Measurements from ENCODE around the gene ANKRD66. TPM values are rescaled to one million over a fixed set of nuclear protein-coding genes. Genes with fewer than 3 reads are reported as not detected.
"Not testable (repeated sequence)": the region's sequence is repeated elsewhere in the genome, so short reads cannot be mapped to it uniquely, and the experiment has no call there.

Gene ANKRD66
- total RNA-seq, 2 experiments from 2014 or later, result not detected

GRCh38 chr6:46763466-46763865, 16.7 kb downstream of the ANKRD66 start:
- no peak overlapping the region for H3K4me3 Mint-ChIP-seq
- POLR2A ChIA-PET, result no interaction called here
- no peak overlapping the region for H3K27ac Mint-ChIP-seq
- no peaks in the 10 kb centered on the region for H3K36me3 Mint-ChIP-seq
- ATAC-seq (ENCODE audit: low read depth), result no peak
- H3K9me3 Mint-ChIP-seq, result no peaks in the 10 kb centered on the region
- H3K27me3 Mint-ChIP-seq, result peaks cover 6% of the 10 kb centered on the region
- no peaks in the 10 kb centered on the region for H3K4me1 Mint-ChIP-seq
- DNase-seq, result no peak

DNA sequence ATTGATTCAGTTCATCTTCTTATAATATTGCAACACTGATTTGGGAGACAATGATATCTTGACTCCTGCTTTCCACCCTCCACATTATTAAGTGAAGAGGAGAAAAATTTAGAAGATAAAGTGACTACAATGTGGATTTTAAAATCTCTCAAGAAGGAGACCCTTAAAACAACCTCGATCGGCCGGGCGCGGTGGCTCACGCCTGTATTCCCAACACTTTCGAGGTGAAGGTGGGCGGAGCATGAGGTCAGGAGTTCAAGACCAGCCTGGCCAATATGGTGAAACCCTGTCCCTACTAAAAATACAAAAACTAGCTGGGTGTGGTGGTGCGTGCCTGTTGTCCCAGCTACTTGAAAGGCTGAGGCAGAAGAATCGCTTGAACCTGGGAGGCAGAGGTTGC, 17.5 kb downstream of the ANKRD66 start:
- ATAC-seq (ENCODE audit: low read depth); H3K36me3 Mint-ChIP-seq; H3K9me3 Mint-ChIP-seq; DNase-seq; H3K4me1 Mint-ChIP-seq; H3K27ac Mint-ChIP-seq; H3K4me3 Mint-ChIP-seq; POLR2A ChIA-PET; H3K27me3 Mint-ChIP-seq: not testable (repeated sequence)

DNA sequence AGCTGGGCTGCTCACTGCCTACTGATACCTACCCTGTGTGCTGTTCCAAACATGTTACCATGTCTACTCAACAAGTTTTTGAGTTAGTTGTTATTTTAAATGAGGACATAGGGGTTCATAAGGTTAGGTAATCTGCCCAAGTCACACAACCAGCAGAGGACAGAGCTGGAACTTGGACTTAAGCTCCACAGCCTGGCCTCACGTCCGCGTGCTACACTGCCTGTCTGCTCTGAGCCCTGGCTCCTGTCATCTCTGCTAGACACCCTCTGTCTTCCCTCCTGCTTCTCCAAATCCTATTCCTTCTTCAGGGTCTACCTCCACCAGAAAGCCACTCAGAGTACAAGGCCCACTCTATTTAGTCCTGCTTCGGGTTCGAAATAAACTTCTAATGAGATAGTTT, 18.2 kb downstream of the ANKRD66 start:
- no peak overlapping the region for H3K27ac Mint-ChIP-seq

GRCh38 chr6:46772016-46772415, 25.3 kb downstream of the ANKRD66 start:
- POLR2A ChIA-PET, result no interaction called here
- Mint-ChIP-seq H3K4me1 (no peaks in the 10 kb centered on the region), H3K4me3 (no peak overlapping the region), H3K36me3 (no peaks in the 10 kb centered on the region), H3K27me3 (peaks cover 10% of the 10 kb centered on the region), H3K27ac (no peak overlapping the region), H3K9me3 (no peaks in the 10 kb centered on the region)
- ATAC-seq (ENCODE audit: low read depth) (no peak), DNase-seq (no peak)

More for the DNA sequence above, 18.2 kb downstream of the ANKRD66 start:
- Mint-ChIP-seq H3K9me3 (no peaks in the 10 kb centered on the region), H3K4me1 (no peaks in the 10 kb centered on the region), H3K27me3 (peaks cover 6% of the 10 kb centered on the region), H3K36me3 (no peaks in the 10 kb centered on the region), H3K4me3 (no peak overlapping the region)
- POLR2A ChIA-PET, result no interaction called here
- DNase-seq, result no peak
- no peak for ATAC-seq (ENCODE audit: low read depth)

- Mint-ChIP-seq H3K9me3 (no peaks in the 10 kb centered on the region), H3K4me3 (no peak overlapping the region), H3K36me3 (no peaks in the 10 kb centered on the region), H3K27ac (no peak overlapping the region), H3K4me1 (no peaks in the 10 kb centered on the region), H3K27me3 (peaks cover 6% of the 10 kb centered on the region)
- no peak for ATAC-seq (ENCODE audit: low read depth)
- DNase-seq, result no peak
- POLR2A ChIA-PET, result no interaction called here
These were observed 26.0 kb downstream of the ANKRD66 start for GRCh38 chr6:46772762-46773161.

- Mint-ChIP-seq H3K4me1 (no peaks in the 10 kb centered on the region), H3K9me3 (no peaks in the 10 kb centered on the region), H3K27ac (no peak overlapping the region), H3K27me3 (peaks cover 4% of the 10 kb centered on the region), H3K36me3 (no peaks in the 10 kb centered on the region), H3K4me3 (no peak overlapping the region)
- POLR2A ChIA-PET, result no interaction called here
- ATAC-seq (ENCODE audit: low read depth) (no peak), DNase-seq (no peak)
These were observed 26.6 kb downstream of the ANKRD66 start for GRCh38 chr6:46773201-46773855.

GRCh38 chr6:46774736-46775135, 28.0 kb downstream of the ANKRD66 start:
- H3K9me3 Mint-ChIP-seq; H3K27me3 Mint-ChIP-seq; H3K27ac Mint-ChIP-seq; DNase-seq; POLR2A ChIA-PET; ATAC-seq (ENCODE audit: low read depth); H3K4me1 Mint-ChIP-seq; H3K36me3 Mint-ChIP-seq; H3K4me3 Mint-ChIP-seq: not testable (repeated sequence)

GRCh38 chr6:46776070-46776712, 29.5 kb downstream of the ANKRD66 start:
- Mint-ChIP-seq H3K4me3 (no peak overlapping the region), H3K27ac (no peak overlapping the region)

DNA sequence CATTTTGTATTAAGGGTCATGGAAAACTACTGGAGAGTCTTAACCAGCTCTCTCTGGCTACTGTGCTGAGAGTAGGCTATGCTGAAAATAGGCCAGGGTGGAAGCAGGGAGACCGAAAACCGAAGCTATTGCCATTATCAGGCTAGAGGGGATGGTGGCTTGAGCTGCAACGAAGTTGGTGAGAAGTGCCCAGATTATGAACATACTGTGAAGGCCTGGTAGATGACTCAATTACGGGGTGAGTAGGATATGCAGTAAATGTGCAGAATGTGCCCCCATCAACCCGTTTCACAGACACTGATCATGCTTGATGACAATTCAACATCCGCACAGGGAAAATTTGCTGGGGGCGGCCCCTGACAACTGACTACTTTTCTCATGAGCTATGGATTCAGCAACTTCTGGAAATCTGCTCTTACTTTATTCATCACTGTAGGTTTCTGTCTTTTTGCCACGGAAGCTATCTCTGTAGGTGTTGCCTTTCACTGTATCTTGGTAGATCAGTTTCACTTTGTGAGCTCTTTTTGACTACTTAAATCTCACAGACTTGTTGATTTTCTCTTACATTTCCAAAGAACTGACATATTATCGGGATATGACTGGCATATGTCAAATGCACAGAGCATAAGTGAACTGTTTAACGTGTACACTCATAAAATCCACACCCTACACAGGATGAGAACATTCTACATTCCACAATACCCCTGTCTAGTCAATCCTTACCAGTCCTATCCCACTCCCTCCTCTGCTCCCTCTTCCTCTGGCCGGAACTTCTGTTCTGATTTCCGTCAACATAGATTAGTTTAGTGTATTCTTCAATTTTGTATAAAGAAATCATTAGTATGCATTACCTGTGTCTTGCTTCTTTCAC, 31.0 kb downstream of the ANKRD66 start:
- ATAC-seq (ENCODE audit: low read depth) (no peak), DNase-seq (no peak)
- Mint-ChIP-seq H3K4me1 (no peaks in the 10 kb centered on the region), H3K4me3 (no peak overlapping the region), H3K36me3 (no peaks in the 10 kb centered on the region), H3K9me3 (no peaks in the 10 kb centered on the region), H3K27ac (no peak overlapping the region), H3K27me3 (peaks cover 5% of the 10 kb centered on the region)
- POLR2A ChIA-PET, result no interaction called here

More at GRCh38 chr6:46776070-46776712, 29.5 kb downstream of the ANKRD66 start:
- H3K36me3 Mint-ChIP-seq, result no peaks in the 10 kb centered on the region
- no peaks in the 10 kb centered on the region for H3K9me3 Mint-ChIP-seq
- peaks cover 10% of the 10 kb centered on the region for H3K27me3 Mint-ChIP-seq
- ATAC-seq (ENCODE audit: low read depth) (no peak), DNase-seq (no peak)
- POLR2A ChIA-PET, result no interaction called here
- H3K4me1 Mint-ChIP-seq, result no peaks in the 10 kb centered on the region

DNA sequence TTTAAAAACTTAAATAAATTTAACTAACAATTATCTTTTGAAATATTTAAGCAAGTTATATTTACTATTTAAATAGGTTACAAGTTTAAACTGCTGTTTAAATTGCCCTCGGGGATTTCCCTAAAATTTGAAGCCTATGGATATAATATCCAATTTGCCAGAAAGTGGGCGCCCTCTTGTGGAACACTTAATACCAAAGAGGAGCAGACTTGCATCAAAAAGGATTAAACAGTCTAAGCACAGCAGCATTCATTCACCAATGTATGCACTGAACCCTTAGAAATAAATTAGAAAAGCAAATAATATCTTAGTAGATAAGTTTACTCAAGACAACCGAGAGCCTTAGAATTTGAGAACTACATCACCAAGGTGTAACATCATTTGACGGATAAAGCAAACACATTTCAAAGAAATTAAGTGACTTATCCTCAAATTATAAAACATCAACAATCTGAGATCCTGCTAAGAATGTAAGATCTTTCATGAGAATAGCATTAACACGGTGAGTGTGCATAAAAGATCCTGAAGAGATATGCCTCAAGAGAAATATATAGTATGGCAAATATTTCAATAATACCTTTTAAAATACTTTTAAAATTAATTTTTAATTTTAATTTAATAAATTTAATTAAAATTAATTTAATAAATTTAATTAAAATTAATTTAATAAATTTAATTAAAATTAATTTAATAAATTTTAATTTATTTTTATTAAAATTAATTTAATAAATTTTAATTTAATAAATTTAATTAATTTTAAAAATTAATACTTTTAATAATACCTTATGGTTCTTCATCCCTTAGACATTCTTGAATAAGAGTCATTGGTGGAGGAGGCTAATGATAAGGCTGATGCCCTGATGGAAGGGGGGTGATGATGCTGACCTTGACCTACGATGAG, 35.0 kb downstream of the ANKRD66 start:
- ATAC-seq (ENCODE audit: low read depth), result no peak
- no peaks in the 10 kb centered on the region for H3K36me3 Mint-ChIP-seq
- no peaks in the 10 kb centered on the region for H3K4me1 Mint-ChIP-seq

GRCh38 chr6:46784535-46784934, 37.8 kb downstream of the ANKRD66 start:
- POLR2A ChIA-PET, result no interaction called here
- no peak for DNase-seq
- no peak overlapping the region for H3K27ac Mint-ChIP-seq
- no peak for ATAC-seq (ENCODE audit: low read depth)
- H3K4me1 Mint-ChIP-seq, result no peaks in the 10 kb centered on the region
- H3K36me3 Mint-ChIP-seq, result no peaks in the 10 kb centered on the region
- peaks cover 5% of the 10 kb centered on the region for H3K27me3 Mint-ChIP-seq
- H3K9me3 Mint-ChIP-seq, result no peaks in the 10 kb centered on the region
- H3K4me3 Mint-ChIP-seq, result no peak overlapping the region

More for the DNA sequence above, 35.0 kb downstream of the ANKRD66 start:
- POLR2A ChIA-PET, result no interaction called here
- Mint-ChIP-seq H3K27me3 (peaks cover 5% of the 10 kb centered on the region), H3K9me3 (no peaks in the 10 kb centered on the region), H3K4me3 (no peak overlapping the region), H3K27ac (no peak overlapping the region)
- no peak for DNase-seq

DNA sequence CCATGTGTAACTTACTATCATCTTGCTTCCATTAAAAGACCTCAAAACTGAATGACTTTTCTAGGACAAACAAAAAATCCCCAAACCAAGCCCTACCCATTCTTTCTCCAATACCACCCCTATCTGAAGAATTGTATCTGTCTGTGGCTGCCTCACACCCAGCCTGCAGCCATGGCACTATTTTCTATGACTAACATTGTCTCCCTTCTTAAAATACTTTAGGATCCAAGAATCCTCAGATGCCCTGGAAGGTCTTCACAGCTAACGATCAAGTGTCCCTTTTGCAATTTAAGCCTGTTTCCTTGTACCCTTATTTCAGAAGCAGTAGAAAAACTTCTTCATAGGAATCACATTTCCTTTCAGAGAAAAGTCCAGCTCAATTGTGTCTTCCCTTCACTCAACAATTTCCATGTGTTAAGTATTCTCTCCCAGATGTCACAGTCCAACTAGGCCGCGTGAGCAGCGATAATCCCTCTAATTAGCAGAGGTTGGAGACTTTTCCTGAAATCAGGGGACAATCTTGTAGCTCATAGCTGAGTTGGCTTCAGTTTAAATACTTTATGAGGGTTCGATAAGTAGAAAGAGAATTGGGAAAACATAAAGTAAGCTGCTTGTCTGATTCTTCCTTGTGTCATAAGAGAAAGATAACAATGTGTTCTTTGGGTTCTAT, 41.3 kb downstream of the ANKRD66 start:
- no peaks in the 10 kb centered on the region for H3K36me3 Mint-ChIP-seq
- ATAC-seq (ENCODE audit: low read depth), result no peak
- no peak overlapping the region for H3K27ac Mint-ChIP-seq
- H3K9me3 Mint-ChIP-seq, result no peaks in the 10 kb centered on the region
- peaks cover 1% of the 10 kb centered on the region for H3K27me3 Mint-ChIP-seq
- no peaks in the 10 kb centered on the region for H3K4me1 Mint-ChIP-seq
- no peak overlapping the region for H3K4me3 Mint-ChIP-seq
- DNase-seq, result no peak
- POLR2A ChIA-PET, result no interaction called here

DNA sequence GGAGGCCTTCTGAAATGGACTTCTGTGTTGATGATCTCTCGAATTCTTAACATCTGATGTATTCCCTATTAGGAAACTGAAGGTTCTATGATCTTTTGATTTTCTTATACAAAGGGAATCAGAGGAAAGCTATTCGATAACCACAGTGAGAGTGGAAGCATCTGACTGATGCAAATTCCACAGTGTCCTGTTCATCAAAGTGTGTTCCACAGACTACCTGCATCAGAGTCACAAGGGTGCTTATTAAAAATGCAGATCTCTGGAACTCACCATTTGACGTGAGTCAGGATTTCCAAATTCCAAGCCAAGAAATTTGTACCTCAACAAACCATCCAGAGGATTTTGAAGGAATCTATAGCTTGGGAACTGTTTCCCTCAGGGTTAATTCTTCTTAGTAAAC, 42.1 kb downstream of the ANKRD66 start:
- H3K9me3 Mint-ChIP-seq, result no peaks in the 10 kb centered on the region
- H3K36me3 Mint-ChIP-seq, result no peaks in the 10 kb centered on the region
- DNase-seq (no peak), ATAC-seq (ENCODE audit: low read depth) (no peak)
- peaks cover 1% of the 10 kb centered on the region for H3K27me3 Mint-ChIP-seq
- H3K4me1 Mint-ChIP-seq, result no peaks in the 10 kb centered on the region
- POLR2A ChIA-PET, result no interaction called here
- H3K27ac Mint-ChIP-seq, result no peak overlapping the region
- H3K4me3 Mint-ChIP-seq, result no peak overlapping the region

Measured in activated naive CD8-positive, alpha-beta T cell treated with anti-CD3 and anti-CD28 coated beads, Interleukin-2, amount 10 ng/mL, durations not matched to agents 7 days and 5 days (primary cell).